ENCODE data around the gene MOGAT3. TPM values are rescaled to one million over a fixed set of nuclear protein-coding genes. Genes with fewer than 3 reads are reported as not detected.

The MOGAT3 gene
- total RNA-seq, 1 experiment from 2014 or later: 6.3 TPM

GRCh38 chr7:101236292-101236835, 35.5 kb upstream of the MOGAT3 start:
- DNase-seq: no peak
- no peak overlapping the region for H3K27ac Mint-ChIP-seq (ENCODE audit: unreplicated experiment)
- peaks cover 18% of the 10 kb centered on the region for H3K4me1 Mint-ChIP-seq (ENCODE audit: low read depth, unreplicated experiment)
- no TSS peak for BruUV-seq (replicated peaks)
- no peak for TF ChIP-seq CTCF (IDR thresholded peaks at IDR 0.05; ENCODE audit: insufficient read depth in 1 of 2, low read depth in 1 of 2, low read length in 1 of 2, severe bottlenecking in 1 of 2, unreplicated experiment in 1 of 2)
- intact Hi-C loops (cut with micrococcal nuclease; ENCODE audit: unreplicated experiment): no loop called here
- H3K4me3 Mint-ChIP-seq (ENCODE audit: unreplicated experiment): no peak overlapping the region
- H3K9me3 Mint-ChIP-seq (ENCODE audit: unreplicated experiment): no peaks in the 10 kb centered on the region
- ChIA-PET POLR2A (no interaction called here), CTCF (interaction anchor here (0.8 kb wide), 1 partner anchor 44 kb away, joined by 4 read pairs; no protein-coding TSS in a partner anchor)
- Histone ChIP-seq H3K4me1 (peaks cover 14% of the 10 kb centered on the region), H3K36me3 (ENCODE audit: control insufficient read depth, insufficient read depth, low read length) (no peaks in the 10 kb centered on the region; the same call in 1 of the 2 replicates), H3K4me3 (ENCODE audit: low read depth, low read length) (no peak overlapping the region), H3K9me3 (no peaks in the 10 kb centered on the region), H3K27me3 (replicated peaks; ENCODE audit: control insufficient read depth, insufficient read depth, low read length) (no peaks in the 10 kb centered on the region)
- H3K27me3 Mint-ChIP-seq (ENCODE audit: insufficient read depth, unreplicated experiment): no peaks in the 10 kb centered on the region
- H3K36me3 Mint-ChIP-seq (ENCODE audit: insufficient read depth, unreplicated experiment): peaks cover 37% of the 10 kb centered on the region

GRCh38 chr7:101235522-101235921, 34.7 kb upstream of the MOGAT3 start:
- Mint-ChIP-seq H3K27ac (ENCODE audit: unreplicated experiment) (no peak overlapping the region), H3K27me3 (ENCODE audit: insufficient read depth, unreplicated experiment) (no peaks in the 10 kb centered on the region), H3K36me3 (ENCODE audit: insufficient read depth, unreplicated experiment) (peaks cover 42% of the 10 kb centered on the region), H3K9me3 (ENCODE audit: unreplicated experiment) (no peaks in the 10 kb centered on the region), H3K4me1 (ENCODE audit: low read depth, unreplicated experiment) (peaks cover 23% of the 10 kb centered on the region), H3K4me3 (ENCODE audit: unreplicated experiment) (no peak overlapping the region)
- no peak for TF ChIP-seq CTCF (IDR thresholded peaks at IDR 0.05; ENCODE audit: insufficient read depth in 1 of 2, low read depth in 1 of 2, low read length in 1 of 2, severe bottlenecking in 1 of 2, unreplicated experiment in 1 of 2)
- Histone ChIP-seq H3K4me1 (peaks cover 20% of the 10 kb centered on the region), H3K36me3 (ENCODE audit: control insufficient read depth, insufficient read depth, low read length) (no peaks in the 10 kb centered on the region), H3K27me3 (replicated peaks; ENCODE audit: control insufficient read depth, insufficient read depth, low read length) (no peaks in the 10 kb centered on the region), H3K9me3 (no peaks in the 10 kb centered on the region), H3K4me3 (ENCODE audit: low read depth, low read length) (no peak overlapping the region)
- ChIA-PET POLR2A (no interaction called here), CTCF (interaction anchor here (1.3 to 3.7 kb wide), 2 partner anchors 9 to 18 kb away, joined by 4 to 29 read pairs; partner anchors contain the start of genes FIS1, PLOD3 and ZNHIT1)
- BruUV-seq (replicated peaks): no TSS peak
- no peak for DNase-seq
- intact Hi-C loops (cut with micrococcal nuclease; ENCODE audit: unreplicated experiment): no loop called here

GRCh38 chr7:101235050-101235449, 34.2 kb upstream of the MOGAT3 start:
- DNase-seq: peak in 1 of 2 experiments; percentile 41
- Histone ChIP-seq H3K4me1 (peaks cover 21% of the 10 kb centered on the region), H3K4me3 (ENCODE audit: low read depth, low read length) (no peak overlapping the region), H3K9me3 (no peaks in the 10 kb centered on the region), H3K27me3 (replicated peaks; ENCODE audit: control insufficient read depth, insufficient read depth, low read length) (no peaks in the 10 kb centered on the region), H3K36me3 (ENCODE audit: control insufficient read depth, insufficient read depth, low read length) (no peaks in the 10 kb centered on the region)
- Mint-ChIP-seq H3K4me1 (ENCODE audit: low read depth, unreplicated experiment) (peaks cover 26% of the 10 kb centered on the region), H3K36me3 (ENCODE audit: insufficient read depth, unreplicated experiment) (peaks cover 37% of the 10 kb centered on the region), H3K27ac (ENCODE audit: unreplicated experiment) (no peak overlapping the region), H3K9me3 (ENCODE audit: unreplicated experiment) (no peaks in the 10 kb centered on the region), H3K4me3 (ENCODE audit: unreplicated experiment) (peak overlapping the region; percentile 44), H3K27me3 (ENCODE audit: insufficient read depth, unreplicated experiment) (no peaks in the 10 kb centered on the region)
- POLR2A ChIA-PET: no interaction called here
- CTCF ChIA-PET: interaction anchor here (1.3 to 3.7 kb wide), 2 partner anchors 9 to 17 kb away, joined by 4 to 29 read pairs; partner anchors contain the start of genes FIS1, PLOD3 and ZNHIT1
- intact Hi-C loops (cut with micrococcal nuclease; ENCODE audit: unreplicated experiment): no loop called here
- no TSS peak for BruUV-seq (replicated peaks)
- TF ChIP-seq CTCF (IDR thresholded peaks at IDR 0.05; ENCODE audit: insufficient read depth in 1 of 2, low read depth in 1 of 2, low read length in 1 of 2, severe bottlenecking in 1 of 2, unreplicated experiment in 1 of 2): peak; percentile 17 to 23

All from Caco-2 (cell line).